Astrocyte (in vitro differentiated cells and primary cell): ENCODE results near the gene RTL10. TPM values are rescaled to one million over a fixed set of nuclear protein-coding genes. Genes with fewer than 3 reads are reported as not detected.

ENCODE experiments used
- DNase-seq: peaks from one replicate; pipeline ENCODE4 v3.0.0-alpha.2; 2010; ENCODE audit warnings: low read depth
- FAIRE-seq: peaks from 2 replicates; lab custom pipeline; 2011; peaks lifted over from hg19 to GRCh38; lab: Jason Lieb, UNC
- H2AFZ ChIP-seq: 2 replicates; pipeline ENCODE4 v1.6.0; 2012; ENCODE audit warnings: low read depth, low read length, inconsistent platforms
- H3K27ac ChIP-seq: 2 replicates; pipeline ENCODE4 v1.5.1; 2011; ENCODE audit warnings: low read depth, low read length, inconsistent platforms
- H3K27me3 ChIP-seq: 2 replicates; pipeline ENCODE4 v1.6.0; 2011; ENCODE audit warnings: low read length, inconsistent platforms; ENCODE audit not compliant: insufficient read depth
- H3K36me3 ChIP-seq: 2 replicates; pipeline ENCODE4 v1.5.1; 2011; ENCODE audit warnings: low read length, inconsistent platforms; ENCODE audit not compliant: insufficient read depth
- H3K4me1 ChIP-seq: 2 replicates; pipeline ENCODE4 v1.5.1; 2011; ENCODE audit warnings: low read length, inconsistent platforms; ENCODE audit not compliant: insufficient read depth
- H3K4me2 ChIP-seq: 2 replicates; pipeline ENCODE4 v1.6.0; 2012; ENCODE audit warnings: low read length, inconsistent platforms
- H3K4me3 ChIP-seq: 2 replicates; pipeline ENCODE4 v1.5.1; 2011; ENCODE audit warnings: low read depth, mild to moderate bottlenecking, low read length, inconsistent platforms; ENCODE audit not compliant: insufficient read depth
- H3K79me2 ChIP-seq: 2 replicates; pipeline ENCODE4 v1.6.0; 2012; ENCODE audit warnings: mild to moderate bottlenecking, low read length, inconsistent platforms; ENCODE audit not compliant: insufficient read depth
- H3K9ac ChIP-seq: 2 replicates; pipeline ENCODE4 v1.6.0; 2012; ENCODE audit warnings: mild to moderate bottlenecking, low read length, inconsistent platforms
- H3K9me3 ChIP-seq: 2 replicates; pipeline ENCODE4 v1.5.1; 2012; ENCODE audit warnings: low read depth, mild to moderate bottlenecking, low read length, inconsistent platforms; ENCODE audit not compliant: insufficient read depth
- H4K20me1 ChIP-seq: 2 replicates; pipeline ENCODE4 v1.6.0; 2012; ENCODE audit warnings: low read length, inconsistent platforms; ENCODE audit not compliant: insufficient read depth
- H3K27ac Mint-ChIP-seq: one replicate; pipeline ENCODE4 v1.8.0; 2021; ENCODE audit warnings: mild to moderate bottlenecking, mixed read lengths; ENCODE audit not compliant: unreplicated experiment
- H3K27me3 Mint-ChIP-seq: one replicate; pipeline ENCODE4 v1.8.0; 2021; ENCODE audit warnings: low read depth, mixed read lengths; ENCODE audit not compliant: unreplicated experiment
- H3K36me3 Mint-ChIP-seq: one replicate; pipeline ENCODE4 v1.8.0; 2021; ENCODE audit warnings: low read depth, mixed read lengths; ENCODE audit not compliant: unreplicated experiment
- H3K4me1 Mint-ChIP-seq: one replicate; pipeline ENCODE4 v1.8.0; 2021; ENCODE audit warnings: low read depth, mixed read lengths; ENCODE audit not compliant: unreplicated experiment
- H3K4me3 Mint-ChIP-seq: one replicate; pipeline ENCODE4 v1.8.0; 2021; ENCODE audit warnings: mild to moderate bottlenecking, moderate library complexity, mixed read lengths; ENCODE audit not compliant: unreplicated experiment
- H3K9me3 Mint-ChIP-seq: one replicate; pipeline ENCODE4 v1.8.0; 2021; ENCODE audit warnings: mild to moderate bottlenecking, mixed read lengths; ENCODE audit not compliant: unreplicated experiment
- EZH2 ChIP-seq: IDR thresholded peaks from 2 replicates; pipeline ENCODE4 v1.6.1; 2012; ENCODE audit warnings: mild to moderate bottlenecking, low read length, inconsistent platforms; ENCODE audit not compliant: insufficient read depth
- total RNA-seq: library from RNA; stranded (reverse); gene quantifications from 2 replicates; pipeline ENCODE4 v1.2.1, GENCODE V29; 2021
- TF ChIP-seq, protein P1 (sequence below): IDR thresholded peaks from 2 replicates; pipeline ENCODE4 v1.5.1; 2011; ENCODE audit warnings: low read depth, mild to moderate bottlenecking, inconsistent platforms, low read length, moderate library complexity; ENCODE audit not compliant: insufficient read depth

RTL10 gene
- total RNA-seq, 1 donor from 2014 or later, result 43.0 TPM

DNA sequence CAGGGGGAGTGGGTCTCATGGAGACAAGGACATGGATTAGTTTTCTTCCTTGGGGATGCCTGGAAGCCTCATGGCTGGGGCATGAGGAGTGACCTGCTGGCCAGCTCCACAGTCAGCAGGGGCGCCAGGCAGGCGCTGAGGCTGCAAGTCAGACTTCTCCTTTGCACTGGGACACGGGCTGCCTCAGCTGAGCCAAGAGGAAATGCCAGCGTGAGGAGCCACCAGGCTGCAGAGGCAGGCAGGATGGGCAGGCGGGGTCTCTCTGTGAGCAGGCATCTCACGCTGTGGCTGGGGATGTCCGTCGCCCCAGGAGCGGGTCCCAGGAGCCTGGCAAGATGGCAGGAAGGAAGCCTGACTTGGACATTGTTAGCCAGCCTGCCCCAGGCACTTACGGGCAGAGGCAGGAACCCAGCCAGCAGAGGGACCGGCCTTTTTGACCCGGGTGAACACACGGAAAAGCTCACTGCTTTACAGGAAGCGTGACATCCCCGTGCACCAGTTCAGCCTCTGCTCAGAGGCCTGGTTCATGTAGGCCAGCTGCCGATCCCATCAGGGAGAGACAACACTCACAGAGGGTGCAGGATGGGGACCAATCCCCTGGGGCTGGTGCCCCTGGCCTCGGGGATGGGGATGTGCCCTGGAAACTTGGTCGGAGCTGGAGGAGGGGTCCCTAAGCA lies 10.2 kb downstream of the RTL10 start:
- peaks cover 13% of the 10 kb centered on the region for H3K4me1 ChIP-seq
- Mint-ChIP-seq H3K9me3 (no peaks in the 10 kb centered on the region), H3K36me3 (no peaks in the 10 kb centered on the region), H3K27ac (peak overlapping the region; percentile 62), H3K4me1 (peaks cover 12% of the 10 kb centered on the region), H3K27me3 (no peaks in the 10 kb centered on the region), H3K4me3 (no peak overlapping the region)
- H3K27ac ChIP-seq, result no peak overlapping the region
- no peaks in the 10 kb centered on the region for H3K36me3 ChIP-seq
- DNase-seq (peak; percentile 31), FAIRE-seq (no peak)
- H3K9ac ChIP-seq, result no peak overlapping the region
- H3K79me2 ChIP-seq, result peaks cover 6% of the 10 kb centered on the region
- no peaks in the 10 kb centered on the region for H3K27me3 ChIP-seq
- H2AFZ ChIP-seq, result no peak overlapping the region
- H3K9me3 ChIP-seq, result no peaks in the 10 kb centered on the region
- H4K20me1 ChIP-seq, result peaks cover 75% of the 10 kb centered on the region
- TF ChIP-seq, protein P1, sequence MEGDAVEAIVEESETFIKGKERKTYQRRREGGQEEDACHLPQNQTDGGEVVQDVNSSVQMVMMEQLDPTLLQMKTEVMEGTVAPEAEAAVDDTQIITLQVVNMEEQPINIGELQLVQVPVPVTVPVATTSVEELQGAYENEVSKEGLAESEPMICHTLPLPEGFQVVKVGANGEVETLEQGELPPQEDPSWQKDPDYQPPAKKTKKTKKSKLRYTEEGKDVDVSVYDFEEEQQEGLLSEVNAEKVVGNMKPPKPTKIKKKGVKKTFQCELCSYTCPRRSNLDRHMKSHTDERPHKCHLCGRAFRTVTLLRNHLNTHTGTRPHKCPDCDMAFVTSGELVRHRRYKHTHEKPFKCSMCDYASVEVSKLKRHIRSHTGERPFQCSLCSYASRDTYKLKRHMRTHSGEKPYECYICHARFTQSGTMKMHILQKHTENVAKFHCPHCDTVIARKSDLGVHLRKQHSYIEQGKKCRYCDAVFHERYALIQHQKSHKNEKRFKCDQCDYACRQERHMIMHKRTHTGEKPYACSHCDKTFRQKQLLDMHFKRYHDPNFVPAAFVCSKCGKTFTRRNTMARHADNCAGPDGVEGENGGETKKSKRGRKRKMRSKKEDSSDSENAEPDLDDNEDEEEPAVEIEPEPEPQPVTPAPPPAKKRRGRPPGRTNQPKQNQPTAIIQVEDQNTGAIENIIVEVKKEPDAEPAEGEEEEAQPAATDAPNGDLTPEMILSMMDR, result no peak
- no peak for TF ChIP-seq EZH2
- H3K4me3 ChIP-seq, result no peak overlapping the region
- peak overlapping the region; percentile 53 for H3K4me2 ChIP-seq

DNA sequence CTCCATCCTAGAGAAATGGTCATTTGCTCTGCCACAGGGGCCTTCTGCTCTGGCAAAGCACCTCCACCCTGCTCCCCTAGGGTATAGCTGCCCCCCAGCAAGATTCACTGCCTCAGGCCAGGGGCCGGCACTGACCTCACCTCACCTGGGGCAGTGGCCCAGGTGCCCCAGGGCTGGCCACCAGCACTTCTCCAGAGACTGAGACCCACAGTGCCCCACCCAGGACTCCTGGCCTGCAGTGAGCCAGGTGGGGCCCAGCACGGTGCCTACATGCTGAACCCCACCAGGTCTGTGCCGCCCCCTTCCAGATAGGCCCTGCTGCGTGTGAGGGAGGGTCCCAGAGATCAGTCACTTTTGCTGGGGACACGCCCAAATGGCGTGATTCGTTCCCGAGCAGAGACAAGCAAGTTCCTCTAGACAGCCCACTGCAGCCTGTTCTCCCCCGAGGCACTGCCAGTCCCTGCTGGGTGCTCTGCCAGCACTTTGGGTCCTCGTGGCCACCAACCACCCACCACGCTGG lies 10.8 kb downstream of the RTL10 start:
- no peaks in the 10 kb centered on the region for H3K9me3 Mint-ChIP-seq
- H3K36me3 Mint-ChIP-seq, result no peaks in the 10 kb centered on the region
- no peak overlapping the region for H3K27ac ChIP-seq

More for the DNA sequence above, 10.8 kb downstream of the RTL10 start:
- Mint-ChIP-seq H3K27me3 (no peaks in the 10 kb centered on the region), H3K27ac (peak overlapping the region; percentile 62), H3K4me3 (no peak overlapping the region), H3K4me1 (peaks cover 10% of the 10 kb centered on the region)
- Histone ChIP-seq H3K36me3 (no peaks in the 10 kb centered on the region), H3K9me3 (no peaks in the 10 kb centered on the region), H4K20me1 (peaks cover 70% of the 10 kb centered on the region), H2AFZ (no peak overlapping the region), H3K9ac (no peak overlapping the region), H3K4me1 (peaks cover 13% of the 10 kb centered on the region), H3K27me3 (no peaks in the 10 kb centered on the region), H3K79me2 (peaks cover 5% of the 10 kb centered on the region), H3K4me3 (no peak overlapping the region), H3K4me2 (peak overlapping the region; percentile 53)
- DNase-seq, result no peak
- FAIRE-seq, result no peak
- TF ChIP-seq EZH2, result no peak
- TF ChIP-seq, protein P1, result no peak
